Measurements from ENCODE around the gene SUSD1.

The SUSD1 gene

GRCh38 chr9:112059145-112059965 is 115.7 kb downstream of the SUSD1 start:
- H3K27me3 ChIP-seq (ENCODE audit: insufficient read depth, low read length), result no peaks in the 10 kb centered on the region

GRCh38 chr9:112056996-112057395 is 118.1 kb downstream of the SUSD1 start:
- no peak overlapping the region for H3K9ac ChIP-seq (ENCODE audit: low read depth, low read length)
- no peaks in the 10 kb centered on the region for H3K36me3 ChIP-seq (ENCODE audit: insufficient read depth, low read depth, low read length)
- no peak overlapping the region for H3K27ac ChIP-seq (ENCODE audit: low read length)
- H3K27me3 ChIP-seq (ENCODE audit: insufficient read depth, low read length), result no peaks in the 10 kb centered on the region
- H3K4me3 ChIP-seq (ENCODE audit: low read length), result no peak overlapping the region
- no peaks in the 10 kb centered on the region for H3K9me3 ChIP-seq (ENCODE audit: insufficient read depth, low read depth, low read length)
- no peaks in the 10 kb centered on the region; the same call in 1 of the 2 replicates for H3K4me1 ChIP-seq (ENCODE audit: insufficient read depth, low read length)

More at GRCh38 chr9:112059145-112059965, 115.7 kb downstream of the SUSD1 start:
- Histone ChIP-seq H3K27ac (ENCODE audit: low read length) (no peak overlapping the region), H3K9ac (ENCODE audit: low read depth, low read length) (no peak overlapping the region), H3K4me1 (ENCODE audit: insufficient read depth, low read length) (no peaks in the 10 kb centered on the region; the same call in 1 of the 2 replicates), H3K9me3 (ENCODE audit: insufficient read depth, low read depth, low read length) (no peaks in the 10 kb centered on the region), H3K4me3 (ENCODE audit: low read length) (no peak overlapping the region), H3K36me3 (ENCODE audit: insufficient read depth, low read depth, low read length) (no peaks in the 10 kb centered on the region)

- Histone ChIP-seq H3K27me3 (ENCODE audit: insufficient read depth, low read length) (no peaks in the 10 kb centered on the region), H3K9ac (ENCODE audit: low read depth, low read length) (no peak overlapping the region), H3K36me3 (ENCODE audit: insufficient read depth, low read depth, low read length) (no peaks in the 10 kb centered on the region), H3K9me3 (ENCODE audit: insufficient read depth, low read depth, low read length) (no peaks in the 10 kb centered on the region), H3K4me1 (ENCODE audit: insufficient read depth, low read length) (no peaks in the 10 kb centered on the region), H3K27ac (ENCODE audit: low read length) (no peak overlapping the region), H3K4me3 (ENCODE audit: low read length) (no peak overlapping the region)
Observed at GRCh38 chr9:112054916-112055315, 120.2 kb downstream of the SUSD1 start.

GRCh38 chr9:112051812-112052211 is 123.3 kb downstream of the SUSD1 start:
- no peak overlapping the region for H3K9ac ChIP-seq (ENCODE audit: low read depth, low read length)
- no peaks in the 10 kb centered on the region for H3K27me3 ChIP-seq (ENCODE audit: insufficient read depth, low read length)
- no peak overlapping the region for H3K27ac ChIP-seq (ENCODE audit: low read length)
- no peaks in the 10 kb centered on the region for H3K36me3 ChIP-seq (ENCODE audit: insufficient read depth, low read depth, low read length)
- H3K4me1 ChIP-seq (ENCODE audit: insufficient read depth, low read length), result no peaks in the 10 kb centered on the region
- H3K9me3 ChIP-seq (ENCODE audit: insufficient read depth, low read depth, low read length), result no peaks in the 10 kb centered on the region
- H3K4me3 ChIP-seq (ENCODE audit: low read length), result no peak overlapping the region

- Histone ChIP-seq H3K9ac (ENCODE audit: low read depth, low read length) (no peak overlapping the region), H3K27ac (ENCODE audit: low read length) (no peak overlapping the region)
Observed at GRCh38 chr9:112050544-112051475, 124.3 kb downstream of the SUSD1 start.

GRCh38 chr9:112049811-112050516 is 125.1 kb downstream of the SUSD1 start:
- H3K27ac ChIP-seq (ENCODE audit: low read length), result no peak overlapping the region
- H3K9ac ChIP-seq (ENCODE audit: low read depth, low read length), result no peak overlapping the region
- H3K27me3 ChIP-seq (ENCODE audit: insufficient read depth, low read length), result no peaks in the 10 kb centered on the region
- H3K36me3 ChIP-seq (ENCODE audit: insufficient read depth, low read depth, low read length), result no peaks in the 10 kb centered on the region
- H3K4me3 ChIP-seq (ENCODE audit: low read length), result no peak overlapping the region
- no peaks in the 10 kb centered on the region for H3K4me1 ChIP-seq (ENCODE audit: insufficient read depth, low read length)
- H3K9me3 ChIP-seq (ENCODE audit: insufficient read depth, low read depth, low read length), result no peaks in the 10 kb centered on the region

More at GRCh38 chr9:112050544-112051475, 124.3 kb downstream of the SUSD1 start:
- H3K9me3 ChIP-seq (ENCODE audit: insufficient read depth, low read depth, low read length), result no peaks in the 10 kb centered on the region
- H3K4me3 ChIP-seq (ENCODE audit: low read length), result no peak overlapping the region
- no peaks in the 10 kb centered on the region for H3K4me1 ChIP-seq (ENCODE audit: insufficient read depth, low read length)
- H3K27me3 ChIP-seq (ENCODE audit: insufficient read depth, low read length), result no peaks in the 10 kb centered on the region
- H3K36me3 ChIP-seq (ENCODE audit: insufficient read depth, low read depth, low read length), result no peaks in the 10 kb centered on the region

GRCh38 chr9:112048924-112049691 is 126.0 kb downstream of the SUSD1 start:
- H3K36me3 ChIP-seq (ENCODE audit: insufficient read depth, low read depth, low read length), result no peaks in the 10 kb centered on the region
- no peaks in the 10 kb centered on the region for H3K4me1 ChIP-seq (ENCODE audit: insufficient read depth, low read length)
- H3K27ac ChIP-seq (ENCODE audit: low read length), result no peak overlapping the region
- no peak overlapping the region for H3K4me3 ChIP-seq (ENCODE audit: low read length)
- H3K9ac ChIP-seq (ENCODE audit: low read depth, low read length), result no peak overlapping the region
- H3K27me3 ChIP-seq (ENCODE audit: insufficient read depth, low read length), result no peaks in the 10 kb centered on the region
- H3K9me3 ChIP-seq (ENCODE audit: insufficient read depth, low read depth, low read length), result no peaks in the 10 kb centered on the region

GRCh38 chr9:112047538-112048066 is 127.5 kb downstream of the SUSD1 start:
- Histone ChIP-seq H3K27ac (ENCODE audit: low read length) (no peak overlapping the region), H3K4me1 (ENCODE audit: insufficient read depth, low read length) (peaks cover 9% of the 10 kb centered on the region)

GRCh38 chr9:112046181-112046580 is 128.9 kb downstream of the SUSD1 start:
- peaks cover 23% of the 10 kb centered on the region for H3K4me1 ChIP-seq (ENCODE audit: insufficient read depth, low read length)
- H3K36me3 ChIP-seq (ENCODE audit: insufficient read depth, low read depth, low read length), result no peaks in the 10 kb centered on the region
- no peaks in the 10 kb centered on the region for H3K27me3 ChIP-seq (ENCODE audit: insufficient read depth, low read length)
- H3K9me3 ChIP-seq (ENCODE audit: insufficient read depth, low read depth, low read length), result no peaks in the 10 kb centered on the region
- no peak overlapping the region for H3K27ac ChIP-seq (ENCODE audit: low read length)
- H3K4me3 ChIP-seq (ENCODE audit: low read length), result no peak overlapping the region
- H3K9ac ChIP-seq (ENCODE audit: low read depth, low read length), result no peak overlapping the region

More at GRCh38 chr9:112047538-112048066, 127.5 kb downstream of the SUSD1 start:
- no peaks in the 10 kb centered on the region for H3K9me3 ChIP-seq (ENCODE audit: insufficient read depth, low read depth, low read length)
- H3K9ac ChIP-seq (ENCODE audit: low read depth, low read length), result no peak overlapping the region
- no peaks in the 10 kb centered on the region for H3K27me3 ChIP-seq (ENCODE audit: insufficient read depth, low read length)
- H3K36me3 ChIP-seq (ENCODE audit: insufficient read depth, low read depth, low read length), result no peaks in the 10 kb centered on the region
- no peak overlapping the region for H3K4me3 ChIP-seq (ENCODE audit: low read length)

- Histone ChIP-seq H3K9me3 (ENCODE audit: insufficient read depth, low read depth, low read length) (no peaks in the 10 kb centered on the region), H3K36me3 (ENCODE audit: insufficient read depth, low read depth, low read length) (no peaks in the 10 kb centered on the region)
Observed at GRCh38 chr9:112044881-112045280, 130.2 kb downstream of the SUSD1 start.

More at GRCh38 chr9:112044881-112045280, 130.2 kb downstream of the SUSD1 start:
- H3K27ac ChIP-seq (ENCODE audit: low read length), result no peak overlapping the region
- H3K27me3 ChIP-seq (ENCODE audit: insufficient read depth, low read length), result no peaks in the 10 kb centered on the region
- H3K4me3 ChIP-seq (ENCODE audit: low read length), result no peak overlapping the region
- peaks cover 23% of the 10 kb centered on the region for H3K4me1 ChIP-seq (ENCODE audit: insufficient read depth, low read length)
- H3K9ac ChIP-seq (ENCODE audit: low read depth, low read length), result no peak overlapping the region
